NCI-H510A (cell line): ENCODE measurements around the gene CRIP1.

Experiments
- DNase-seq: peaks from one replicate; lab custom pipeline; 2025; lab: John Stamatoyannopoulos, UW

Gene CRIP1, protein sequence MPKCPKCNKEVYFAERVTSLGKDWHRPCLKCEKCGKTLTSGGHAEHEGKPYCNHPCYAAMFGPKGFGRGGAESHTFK

DNA sequence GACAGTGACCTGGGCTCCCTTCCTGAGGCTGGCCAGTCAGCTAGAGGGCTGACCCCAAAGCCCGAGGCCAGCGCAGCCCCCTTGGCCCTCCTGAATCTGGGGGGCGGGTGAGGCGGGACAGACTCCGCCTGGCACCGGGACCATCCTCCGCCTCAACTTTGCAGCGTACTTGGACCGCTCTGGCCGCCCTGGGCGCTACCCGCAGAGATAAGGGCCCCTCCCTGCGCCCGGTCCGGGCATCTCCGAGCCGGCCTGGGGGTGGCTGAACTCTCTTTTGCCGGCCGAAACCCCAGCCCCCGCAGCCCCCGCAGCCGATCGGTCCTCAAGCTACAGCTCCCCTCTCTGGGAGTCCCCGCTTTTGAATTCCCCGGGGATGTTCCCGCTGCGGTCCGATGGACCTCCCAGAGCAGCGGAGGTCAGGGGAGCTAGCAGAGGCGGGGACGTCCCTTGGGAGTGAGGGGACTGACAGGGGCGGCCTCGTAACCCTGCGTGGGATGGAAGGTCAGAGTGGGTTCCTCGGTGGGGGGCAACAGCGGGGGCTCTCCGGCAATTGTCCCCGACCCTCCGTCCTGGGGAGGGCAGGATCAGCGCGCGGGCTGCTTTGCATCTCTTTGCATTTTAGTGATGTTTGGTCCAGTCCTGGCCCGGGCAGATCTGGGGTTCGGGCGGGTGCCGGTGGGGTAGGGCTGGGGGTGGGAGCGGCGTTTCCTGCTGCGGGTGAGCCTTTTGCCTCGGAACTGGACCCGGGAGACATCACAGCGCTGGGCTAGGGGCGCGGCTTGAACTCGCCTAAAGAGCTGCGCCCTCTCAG is at the start of gene CRIP1:
Gene CRIP1, plus strand, starts transcription at position 724 of the 811 bp plus-strand sequence. CDS start 374 bp downstream, outside the sequence.
- DNase-seq, result no peak

DNA sequence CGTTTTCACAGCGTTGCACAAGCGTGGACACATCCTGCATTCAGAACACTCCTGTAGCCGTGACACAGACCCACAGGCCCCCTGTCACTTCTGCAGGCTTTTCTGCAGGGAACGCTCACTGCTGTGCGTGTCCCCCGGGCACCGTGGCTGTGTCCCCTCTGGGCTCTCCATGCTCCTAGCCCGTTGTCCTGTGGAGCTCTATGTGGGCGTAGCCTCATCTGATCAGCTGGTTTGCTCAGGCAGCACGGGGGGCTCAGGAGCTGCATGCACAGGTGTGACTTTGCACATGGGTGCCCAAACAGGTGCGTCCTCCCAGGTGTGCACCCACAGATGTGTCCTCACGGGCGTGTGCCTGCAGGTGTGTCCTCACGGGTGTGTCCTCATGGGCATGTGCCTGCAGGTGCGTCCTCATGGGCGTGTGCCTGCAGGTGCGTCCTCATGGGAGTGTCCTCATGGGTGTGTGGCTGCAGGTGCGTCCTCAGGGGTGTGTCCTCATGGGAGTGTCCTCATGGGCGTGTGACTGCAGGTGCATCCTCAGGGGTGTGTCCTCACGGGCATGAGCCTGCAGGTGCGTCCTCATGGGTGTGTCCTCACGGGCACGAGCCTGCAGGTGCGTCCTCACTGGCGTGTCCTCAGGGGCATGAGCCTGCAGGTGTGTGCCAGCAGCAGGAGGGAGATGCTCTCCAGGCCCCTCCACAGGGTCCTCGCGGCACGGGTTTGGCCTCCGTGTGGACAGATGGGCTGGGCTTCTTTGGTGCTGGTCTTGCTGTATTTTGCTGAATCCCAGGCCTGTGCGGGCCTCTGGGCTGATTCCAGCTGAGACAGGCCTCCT is 49.6 kb upstream of the CRIP1 start:
- DNase-seq, result peak; percentile 91

DNA sequence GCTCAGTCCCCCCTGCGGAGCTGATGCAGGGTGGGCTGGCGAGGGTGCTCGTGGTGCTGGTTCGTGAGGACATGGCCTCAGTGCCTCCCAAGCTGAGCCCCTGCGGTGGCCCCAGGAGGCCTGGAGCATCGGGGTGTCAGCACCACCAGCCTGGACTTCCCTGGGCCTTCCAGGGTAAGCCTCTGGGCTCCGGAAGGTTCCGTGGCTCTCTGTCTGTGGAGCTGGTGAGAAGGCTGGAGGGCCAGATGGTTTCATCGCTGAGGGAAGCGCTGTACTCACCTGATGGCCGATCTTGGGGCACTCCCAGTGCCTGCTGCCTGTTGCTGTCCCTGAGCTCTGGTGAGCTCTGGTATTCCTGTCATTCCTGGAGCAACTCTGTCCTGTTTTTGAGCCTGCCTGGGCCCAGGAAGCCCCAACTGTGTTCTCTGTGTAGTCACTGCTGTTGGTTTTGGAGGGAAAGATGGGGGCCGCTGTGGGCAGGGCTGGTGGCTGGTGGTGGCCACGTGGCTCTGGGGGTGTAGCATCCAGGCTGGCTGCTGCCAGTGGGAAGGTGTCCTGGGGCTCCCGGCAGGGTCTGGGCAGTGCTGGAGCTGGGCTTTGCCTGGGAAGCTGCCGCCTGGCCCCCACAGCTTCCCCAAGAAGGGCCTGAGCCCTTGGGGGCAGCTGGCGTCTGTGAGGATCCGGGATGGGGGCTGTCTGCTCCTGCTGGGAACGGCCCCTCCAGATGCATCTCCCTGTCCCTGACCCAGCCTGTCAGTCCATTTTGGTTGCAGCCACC is 48.8 kb upstream of the CRIP1 start:
- no peak for DNase-seq

DNA sequence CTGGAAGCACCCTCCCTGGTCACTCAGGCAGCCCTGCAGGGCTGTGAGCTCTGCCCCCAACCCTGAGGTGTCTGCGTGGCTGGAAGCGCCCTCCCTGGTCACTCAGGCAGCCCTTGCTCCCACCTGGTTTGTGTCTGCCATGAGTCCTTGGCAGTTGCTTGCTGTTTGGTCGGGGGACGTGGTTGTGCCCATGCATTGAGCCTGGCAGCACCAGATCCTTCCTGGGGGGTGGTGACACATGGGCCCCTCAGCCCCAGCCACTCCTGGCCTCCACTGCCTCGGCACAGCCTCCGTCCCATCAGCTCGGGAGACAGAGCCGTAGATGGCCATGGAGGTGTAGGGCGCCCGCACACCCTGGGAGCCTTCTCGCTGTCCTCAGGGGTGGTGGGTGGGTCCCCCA is 47.5 kb upstream of the CRIP1 start:
- DNase-seq, result no peak

DNA sequence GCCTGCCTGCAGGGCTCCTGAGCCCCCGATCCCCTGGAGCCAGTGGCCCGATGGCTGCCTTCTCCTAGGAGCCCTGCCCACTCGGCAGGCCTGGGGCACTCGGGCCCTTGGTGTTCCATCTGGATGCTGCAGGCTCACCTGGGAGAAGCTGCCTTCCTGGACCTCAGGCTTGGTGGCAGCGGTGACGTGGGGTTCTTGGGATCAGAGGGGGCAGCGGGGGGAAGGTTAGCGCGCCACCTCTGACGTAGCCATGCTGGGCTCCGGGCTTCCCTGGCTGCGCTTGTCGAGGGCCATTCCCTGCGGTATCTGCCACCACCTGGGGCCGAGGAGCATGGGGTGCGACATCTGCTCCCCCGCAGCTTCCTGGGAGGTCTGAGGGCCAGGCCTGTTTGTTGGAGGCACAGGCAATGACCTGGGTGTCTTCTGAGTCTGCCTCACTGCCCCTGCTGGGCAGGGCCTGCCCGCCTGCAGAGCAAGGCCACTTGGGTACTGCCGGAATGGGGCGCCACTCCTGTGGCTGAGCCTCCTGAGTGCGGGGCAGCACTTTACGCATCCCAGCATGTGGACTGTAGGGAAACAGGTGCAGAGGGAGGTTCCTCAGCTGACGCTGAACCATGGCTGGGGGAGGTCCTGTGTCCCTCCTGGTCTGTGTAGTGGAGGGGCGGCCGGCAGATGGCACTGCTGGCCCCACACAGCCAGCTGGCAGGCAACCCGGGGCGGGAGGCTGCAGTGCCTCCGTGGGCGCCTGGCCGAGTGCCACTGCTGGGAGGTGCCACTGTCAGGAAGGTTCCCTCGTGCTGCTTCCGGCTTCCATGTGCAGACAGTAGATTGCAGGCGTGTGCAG is 46.8 kb upstream of the CRIP1 start:
- no peak for DNase-seq

DNA sequence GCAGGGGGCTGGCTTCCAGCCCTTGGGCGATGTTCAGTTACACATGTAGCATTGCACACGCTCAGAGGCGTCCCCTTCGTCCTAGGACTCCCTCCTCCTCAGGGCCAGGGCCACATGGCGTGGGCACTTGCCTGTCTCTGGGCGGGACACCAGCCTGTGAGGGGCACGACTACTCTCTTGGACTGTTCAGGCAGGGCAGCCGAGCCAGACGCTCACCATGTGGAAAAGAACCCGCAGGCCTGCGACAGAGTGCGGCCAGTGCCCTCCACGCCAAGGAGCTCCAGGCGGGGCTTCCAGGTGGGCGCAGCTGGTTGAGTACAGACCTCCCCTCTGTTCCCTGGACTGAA is 46.2 kb upstream of the CRIP1 start:
- no peak for DNase-seq

DNA sequence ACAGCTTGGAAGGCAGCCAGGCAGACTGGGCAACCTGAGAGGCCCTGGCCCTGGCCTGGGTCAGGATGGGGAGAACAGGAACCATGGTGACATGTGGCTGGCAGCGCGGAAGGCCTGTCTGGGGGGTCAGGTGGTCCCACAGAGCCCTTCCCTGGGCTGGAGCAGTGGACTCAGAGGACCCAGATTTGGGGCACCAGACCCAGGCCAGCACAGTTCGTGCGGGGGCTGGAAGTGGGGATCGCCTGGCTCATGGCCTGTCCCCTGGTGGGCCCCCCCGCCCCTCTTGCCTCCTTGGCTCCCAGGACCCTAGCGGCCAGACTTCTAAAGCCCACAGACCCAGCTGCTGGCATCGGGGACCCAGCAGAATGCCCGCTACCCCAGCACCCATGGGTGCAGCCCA is 45.7 kb upstream of the CRIP1 start:
- no peak for DNase-seq

DNA sequence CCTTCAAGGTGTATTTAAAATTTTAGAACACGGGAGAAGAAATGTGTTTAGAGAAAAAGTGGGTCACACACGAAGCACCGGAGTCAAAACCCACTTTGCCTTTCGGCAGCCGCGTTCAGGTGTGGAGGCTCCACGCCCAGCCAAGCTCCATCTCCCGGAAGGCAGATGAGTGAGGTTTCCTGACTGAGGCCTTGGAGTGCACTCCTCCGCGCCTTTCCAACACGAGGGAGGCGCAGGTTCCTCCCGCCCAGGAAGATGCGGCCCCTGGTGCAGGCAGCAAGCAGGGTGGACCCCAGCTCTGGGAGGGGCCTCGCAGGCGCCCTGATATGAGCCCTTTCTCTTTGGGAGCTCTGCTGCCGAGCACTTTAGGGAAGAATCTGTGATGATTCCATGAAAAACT is 44.6 kb upstream of the CRIP1 start:
- no peak for DNase-seq

DNA sequence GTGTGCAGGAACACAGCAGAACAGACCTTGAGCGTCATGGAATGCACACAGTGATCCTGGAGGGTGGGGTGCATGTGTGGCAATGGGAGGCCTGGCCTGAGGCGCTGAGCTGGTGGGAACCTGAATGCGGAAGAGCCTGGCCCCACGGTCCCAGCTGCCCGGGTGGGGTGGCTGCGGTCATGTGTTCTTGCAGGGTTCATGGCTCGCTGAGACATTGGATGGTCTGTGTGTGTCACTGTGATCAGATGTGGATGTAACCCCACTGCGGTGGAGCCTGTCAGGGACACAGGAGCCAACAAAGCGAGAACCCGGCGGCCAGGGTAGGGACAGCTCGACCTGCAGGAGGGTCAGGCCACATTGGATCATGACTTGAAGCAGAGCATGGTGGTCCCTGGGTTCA is 43.9 kb upstream of the CRIP1 start:
- no peak for DNase-seq

DNA sequence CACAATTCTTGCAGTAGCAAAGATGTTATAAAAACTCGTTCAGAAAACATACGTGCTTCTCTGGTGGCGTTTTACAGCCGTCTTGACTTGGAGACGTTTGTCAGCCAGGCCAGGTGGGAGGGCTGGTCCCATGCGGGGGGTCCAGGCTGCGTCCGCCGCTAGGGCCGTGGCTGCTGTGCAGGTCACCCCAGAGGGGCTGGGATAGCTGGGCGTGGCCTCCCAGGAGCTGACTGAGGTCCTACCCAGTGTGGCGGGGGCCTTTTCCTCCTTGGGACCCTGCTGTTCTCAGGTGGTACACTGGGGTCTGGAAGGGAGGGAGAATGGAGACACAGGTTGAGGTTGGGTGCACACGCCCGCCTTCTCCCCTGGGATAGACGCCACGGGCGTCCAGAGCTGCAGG is 41.8 kb upstream of the CRIP1 start:
- no peak for DNase-seq

DNA sequence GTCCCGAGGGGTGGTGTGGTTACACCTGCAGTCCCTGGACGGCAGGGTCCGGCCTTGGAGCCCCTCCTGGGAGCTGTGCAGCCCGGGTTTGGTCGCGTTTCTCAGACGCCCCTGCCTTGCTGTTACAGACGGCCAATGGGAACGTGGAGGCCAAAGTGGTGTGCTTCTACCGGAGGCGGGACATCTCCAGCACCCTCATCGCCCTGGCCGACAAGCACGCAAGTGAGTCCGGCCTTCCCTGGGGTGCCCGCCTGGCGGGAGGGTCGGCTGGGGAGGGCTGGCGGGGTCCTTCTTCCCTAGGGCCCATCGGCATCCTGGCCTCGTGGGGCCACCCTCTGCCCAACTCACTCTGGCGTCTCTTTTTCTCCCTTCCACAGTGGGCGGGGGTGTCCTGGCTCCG is 41.4 kb upstream of the CRIP1 start:
- no peak for DNase-seq

DNA sequence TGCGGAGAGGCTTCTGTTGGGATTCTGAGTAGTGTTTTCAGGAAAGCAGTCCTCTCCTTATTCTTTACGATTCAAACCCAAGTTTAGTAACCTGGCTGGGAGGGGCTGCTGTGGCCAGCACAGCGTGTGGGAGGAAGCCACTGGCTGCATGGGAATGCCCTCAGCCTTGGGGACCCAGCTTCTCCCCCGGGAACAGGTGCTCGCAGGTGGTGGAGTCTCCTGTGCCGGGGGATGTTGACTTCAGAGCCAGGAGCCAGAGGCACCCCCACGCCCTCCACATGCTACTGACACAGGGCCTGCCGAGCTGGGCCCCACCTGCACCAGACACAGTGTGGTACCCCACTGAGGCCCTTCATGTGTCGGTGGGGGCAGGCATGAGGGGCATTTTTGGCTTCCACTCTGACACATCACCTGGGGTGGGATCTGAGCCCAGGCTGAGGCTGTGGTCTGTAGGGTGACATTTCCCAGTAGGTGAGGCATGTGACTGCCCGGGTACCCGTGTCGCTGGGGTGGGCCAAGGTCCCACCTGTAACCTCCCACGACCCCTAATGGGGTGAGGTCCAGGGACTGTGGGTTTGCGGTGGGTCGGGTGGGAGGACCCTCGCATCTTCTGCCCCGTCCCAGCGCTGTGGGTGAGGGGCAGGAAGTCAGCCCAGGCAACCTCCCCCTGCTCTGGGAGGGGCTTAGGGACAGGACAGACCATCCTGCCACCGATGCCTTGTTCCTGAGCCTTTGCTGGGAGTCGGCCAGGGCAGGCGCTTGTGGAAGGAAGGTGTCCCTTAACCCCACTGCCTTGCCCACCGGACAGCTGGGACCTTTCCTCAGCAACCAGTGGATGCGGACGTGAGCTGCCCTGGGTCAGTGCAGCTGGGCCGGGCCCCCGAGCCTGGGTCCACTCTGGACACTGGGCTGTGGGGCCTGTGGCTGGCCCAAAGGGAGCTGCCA is 40.5 kb upstream of the CRIP1 start:
- no peak for DNase-seq

DNA sequence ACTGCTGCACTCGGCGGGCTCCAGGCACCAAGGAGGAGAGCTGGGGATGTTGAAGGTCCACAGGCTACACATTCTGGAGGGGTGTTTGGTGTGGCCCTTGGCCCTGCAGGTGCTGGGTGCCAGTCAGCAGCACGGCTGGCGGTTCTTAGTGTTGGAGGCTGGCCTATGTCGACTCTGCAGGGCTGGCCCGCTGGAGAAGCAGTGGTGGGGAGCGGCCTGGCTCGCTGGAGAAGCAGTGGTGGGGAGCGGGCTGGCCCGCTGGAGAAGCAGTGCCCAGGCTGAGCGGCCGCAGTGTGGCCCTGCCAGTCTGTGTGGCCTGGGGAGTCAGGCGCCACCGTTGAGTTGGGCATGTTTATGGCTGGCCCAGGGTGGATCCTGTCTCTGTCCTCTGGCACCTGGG is 39.7 kb upstream of the CRIP1 start:
- DNase-seq, result no peak

DNA sequence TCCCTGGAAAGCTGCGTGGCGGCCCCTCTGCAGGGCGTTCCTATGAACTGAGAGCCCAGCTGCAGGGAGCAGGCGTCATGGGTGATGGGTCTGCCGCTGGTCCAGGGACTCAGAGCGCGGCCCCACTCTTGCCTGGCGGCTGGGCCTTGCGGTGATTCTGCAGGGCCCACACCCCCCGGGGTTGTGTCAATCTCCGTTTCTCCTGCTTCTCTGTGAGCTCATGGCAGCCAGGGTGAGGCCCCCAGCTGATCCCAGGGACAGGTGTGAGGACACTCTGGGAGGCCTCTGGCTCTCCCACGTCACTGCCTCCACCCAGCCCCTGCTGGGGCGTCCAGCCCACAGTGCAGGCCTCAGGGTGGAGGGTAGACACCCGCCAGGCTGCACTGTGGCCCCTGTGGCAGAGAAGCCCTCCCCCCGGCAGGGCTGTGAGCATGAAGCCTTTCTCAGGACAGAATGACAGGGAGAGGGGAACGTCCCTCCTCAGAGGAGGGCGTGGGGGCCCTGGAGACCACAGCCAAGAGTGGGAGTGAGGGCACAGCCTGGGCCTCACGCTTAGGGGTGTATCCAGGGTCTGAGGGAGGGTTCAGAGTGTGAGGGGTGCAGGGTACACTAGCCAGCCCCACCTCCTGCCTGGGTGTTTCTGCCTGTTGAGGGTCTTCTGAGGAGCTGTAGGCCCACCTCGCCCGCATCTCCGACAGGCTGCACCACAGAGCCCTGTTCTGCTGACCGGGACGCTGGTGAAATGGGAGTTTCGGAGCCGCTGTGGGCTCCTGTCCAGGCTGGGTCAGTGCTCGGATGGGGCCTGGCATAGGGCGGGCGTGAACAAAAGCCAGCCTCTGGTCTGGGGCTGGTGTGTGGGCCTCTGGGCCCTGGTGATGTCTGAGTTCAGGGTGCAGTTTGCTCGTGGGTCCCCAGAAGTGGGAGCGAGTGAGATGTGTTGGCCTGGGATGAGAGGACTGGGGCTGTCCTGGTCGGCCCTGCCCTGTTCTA is 38.7 kb upstream of the CRIP1 start:
- no peak for DNase-seq

DNA sequence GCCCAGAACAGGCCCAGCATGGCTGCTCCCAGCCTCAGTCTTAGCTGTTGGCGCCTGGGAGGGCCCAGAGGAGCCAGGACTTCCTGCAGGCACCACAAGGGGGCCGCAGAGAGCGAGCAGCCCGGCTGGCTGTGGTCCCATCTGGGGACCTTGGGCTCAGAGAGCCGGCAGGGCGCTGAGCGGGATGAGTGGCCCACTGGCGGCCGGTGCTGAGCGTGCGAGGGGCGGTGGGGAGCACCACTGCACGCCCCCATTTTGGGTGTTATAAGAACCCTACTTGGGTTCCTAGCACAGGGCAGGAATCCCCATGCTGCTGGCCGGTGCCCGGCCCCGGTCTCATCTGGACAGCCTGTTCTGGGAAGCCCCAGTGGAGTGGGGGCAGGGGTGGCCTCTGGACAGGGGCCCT is 38.0 kb upstream of the CRIP1 start:
- DNase-seq, result no peak

DNA sequence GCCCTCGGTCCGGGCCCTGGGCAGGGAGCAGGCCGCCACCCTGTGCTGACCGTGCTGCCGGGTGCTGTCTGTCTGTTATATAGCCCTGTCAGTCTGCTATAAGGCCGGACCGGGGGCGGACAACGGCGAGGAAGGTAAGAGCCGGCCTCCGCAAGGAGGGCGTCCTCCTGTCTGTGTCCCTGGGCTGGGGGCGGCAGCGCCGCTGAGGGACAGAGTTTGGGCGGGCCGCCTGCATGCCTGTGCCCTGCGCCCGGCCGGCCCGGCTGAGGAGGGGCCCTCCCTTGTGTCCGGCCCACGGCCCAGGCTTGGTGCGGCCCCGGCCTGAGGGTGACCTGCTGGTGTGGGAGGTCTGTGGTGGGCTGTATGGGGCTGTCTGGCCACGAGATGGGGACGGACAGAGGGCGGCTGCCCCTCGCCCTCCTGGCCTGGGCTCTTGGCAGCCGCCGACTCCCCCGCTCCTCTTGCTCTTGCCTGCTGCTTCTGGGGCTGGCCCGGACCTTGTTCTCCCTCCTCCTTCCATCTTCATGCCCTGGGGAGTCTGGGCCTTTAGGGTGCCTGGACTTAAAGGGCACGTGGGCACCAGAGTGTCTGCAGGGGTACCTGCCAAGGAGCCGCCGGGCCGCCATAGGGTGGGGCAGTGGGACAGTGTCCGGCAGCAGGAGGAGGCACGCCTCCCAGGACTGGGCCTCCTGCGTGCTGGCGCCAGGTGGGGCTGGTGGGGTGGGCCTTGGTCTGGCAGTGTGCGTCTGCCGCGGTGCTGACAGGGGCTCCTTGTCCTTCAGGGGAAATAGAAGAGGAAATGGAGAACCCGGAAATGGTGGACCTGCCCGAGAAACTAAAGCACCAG is 37.2 kb upstream of the CRIP1 start:
- DNase-seq, result no peak

DNA sequence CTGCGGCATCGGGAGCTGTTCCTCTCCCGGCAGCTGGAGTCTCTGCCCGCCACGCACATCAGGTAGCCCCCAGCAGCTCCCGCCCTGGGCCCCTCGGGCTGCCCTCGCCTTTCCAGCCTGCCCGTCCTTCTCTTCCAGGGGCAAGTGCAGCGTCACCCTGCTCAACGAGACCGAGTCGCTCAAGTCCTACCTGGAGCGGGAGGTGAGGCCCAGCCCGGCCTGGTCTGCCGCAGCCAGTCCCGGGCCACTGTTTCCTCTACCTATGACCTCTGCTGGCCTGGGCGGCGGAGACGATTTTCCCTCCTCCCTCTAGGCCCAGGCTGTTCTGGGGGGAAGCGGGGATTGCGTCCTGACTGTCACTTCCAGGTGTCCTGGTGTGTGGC is 36.6 kb upstream of the CRIP1 start:
- DNase-seq, result no peak
